Activated CD8-positive, alpha-beta T cell treated with anti-CD3 and anti-CD28 coated beads for 36 hours (primary cell): ENCODE data around the gene ITGA2B. TPM values are rescaled to one million over a fixed set of nuclear protein-coding genes. Genes with fewer than 3 reads are reported as not detected.

Source experiments
- ATAC-seq: fragments of 200-7000 bp; cut with Tn5 transposase; one replicate; pipeline ENCODE4 v1.10.0; 2021; ENCODE audit warnings: mild to moderate bottlenecking, moderate library complexity
- CTCF ChIA-PET: fragments of 350-600 bp; sonication (Branson Sonifier 250); formaldehyde crosslinking; loops from one replicate; lab custom pipeline; 2021; ENCODE audit warnings: antibody characterized with exemption; lab: Charles Lee
- POLR2A ChIA-PET: fragments of 350-600 bp; sonication (Branson Sonifier 250); formaldehyde crosslinking; loops from one replicate; lab custom pipeline; 2021; ENCODE audit warnings: antibody characterized with exemption; lab: Charles Lee
- DNase-seq: peaks from one replicate; pipeline ENCODE4 v3.0.0-alpha.2; 2020
- H3K27ac Mint-ChIP-seq: one replicate; pipeline ENCODE4 v1.8.0; 2021; ENCODE audit warnings: mild to moderate bottlenecking, mixed read lengths
- H3K27me3 Mint-ChIP-seq: one replicate; pipeline ENCODE4 v1.8.0; 2021; ENCODE audit warnings: mixed read lengths
- H3K36me3 Mint-ChIP-seq: one replicate; pipeline ENCODE4 v1.8.0; 2021; ENCODE audit warnings: low read depth, mixed read lengths
- H3K4me1 Mint-ChIP-seq: one replicate; pipeline ENCODE4 v1.8.0; 2021; ENCODE audit warnings: low read depth, mixed read lengths
- H3K4me3 Mint-ChIP-seq: one replicate; pipeline ENCODE4 v1.8.0; 2021; ENCODE audit warnings: mild to moderate bottlenecking, moderate library complexity, mixed read lengths
- H3K9me3 Mint-ChIP-seq: one replicate; pipeline ENCODE4 v1.8.0; 2021; ENCODE audit warnings: mixed read lengths
- intact Hi-C: fragments of 100-400 bp; cut with micrococcal nuclease; formaldehyde crosslinking; loops from one replicate; pipeline ENCODE4 v1.10.0; 2022
- total RNA-seq, 2 experiments: library from RNA; stranded (reverse); gene quantifications; one replicate each; pipeline ENCODE4 v1.2.3, GENCODE V29; 2021
- TF ChIP-seq, protein P1 (sequence below): fragments of 200-600 bp; IDR thresholded peaks from one replicate; pipeline ENCODE4 v1.8.0; 2022; ENCODE audit warnings: antibody characterized with exemption, mild to moderate bottlenecking

Gene ITGA2B
- total RNA-seq, 2 experiments from 2014 or later: 1.1 to 1.7 TPM

DNA sequence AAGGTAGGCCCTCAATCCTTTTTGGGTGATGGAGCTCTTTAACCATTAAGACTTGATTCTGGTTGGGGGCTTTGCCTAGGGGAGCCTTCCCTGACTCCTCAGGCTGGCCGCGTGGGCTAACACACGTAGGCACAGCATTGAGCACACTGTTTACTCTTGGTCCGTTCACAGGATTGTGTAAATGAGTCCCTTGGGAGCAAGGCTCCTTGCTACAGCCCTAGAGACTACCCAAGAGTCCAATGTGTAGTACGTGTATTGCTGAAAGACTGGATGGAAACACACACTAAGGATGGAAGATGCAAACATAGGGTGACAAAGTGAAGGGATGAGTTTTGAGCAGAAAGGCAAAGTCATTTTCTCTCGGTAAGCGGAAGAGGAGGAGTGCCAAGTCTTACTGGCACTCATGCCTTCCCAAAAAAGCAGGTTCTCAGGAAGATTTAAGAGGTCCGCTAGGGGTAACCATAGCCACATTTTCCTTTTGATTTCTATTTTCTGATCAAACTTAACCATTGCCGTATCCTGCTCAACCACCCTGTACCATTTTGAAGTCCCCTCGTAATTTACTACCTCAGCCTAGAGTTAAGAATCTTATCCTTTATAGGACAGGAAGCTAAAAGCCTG lies 911 bp upstream of the ITGA2B start:
- no peaks in the 10 kb centered on the region for H3K9me3 Mint-ChIP-seq
- no peaks in the 10 kb centered on the region for H3K36me3 Mint-ChIP-seq
- DNase-seq (no peak), ATAC-seq (no peak)
- POLR2A ChIA-PET: no interaction called here
- no peak overlapping the region for H3K4me3 Mint-ChIP-seq
- CTCF ChIA-PET: no interaction called here
- no peak overlapping the region for H3K27ac Mint-ChIP-seq
- peaks cover 14% of the 10 kb centered on the region for H3K4me1 Mint-ChIP-seq
- intact Hi-C loops: no loop called here
- TF ChIP-seq, protein P1, sequence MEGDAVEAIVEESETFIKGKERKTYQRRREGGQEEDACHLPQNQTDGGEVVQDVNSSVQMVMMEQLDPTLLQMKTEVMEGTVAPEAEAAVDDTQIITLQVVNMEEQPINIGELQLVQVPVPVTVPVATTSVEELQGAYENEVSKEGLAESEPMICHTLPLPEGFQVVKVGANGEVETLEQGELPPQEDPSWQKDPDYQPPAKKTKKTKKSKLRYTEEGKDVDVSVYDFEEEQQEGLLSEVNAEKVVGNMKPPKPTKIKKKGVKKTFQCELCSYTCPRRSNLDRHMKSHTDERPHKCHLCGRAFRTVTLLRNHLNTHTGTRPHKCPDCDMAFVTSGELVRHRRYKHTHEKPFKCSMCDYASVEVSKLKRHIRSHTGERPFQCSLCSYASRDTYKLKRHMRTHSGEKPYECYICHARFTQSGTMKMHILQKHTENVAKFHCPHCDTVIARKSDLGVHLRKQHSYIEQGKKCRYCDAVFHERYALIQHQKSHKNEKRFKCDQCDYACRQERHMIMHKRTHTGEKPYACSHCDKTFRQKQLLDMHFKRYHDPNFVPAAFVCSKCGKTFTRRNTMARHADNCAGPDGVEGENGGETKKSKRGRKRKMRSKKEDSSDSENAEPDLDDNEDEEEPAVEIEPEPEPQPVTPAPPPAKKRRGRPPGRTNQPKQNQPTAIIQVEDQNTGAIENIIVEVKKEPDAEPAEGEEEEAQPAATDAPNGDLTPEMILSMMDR: no peak
- H3K27me3 Mint-ChIP-seq: peaks cover 11% of the 10 kb centered on the region

DNA sequence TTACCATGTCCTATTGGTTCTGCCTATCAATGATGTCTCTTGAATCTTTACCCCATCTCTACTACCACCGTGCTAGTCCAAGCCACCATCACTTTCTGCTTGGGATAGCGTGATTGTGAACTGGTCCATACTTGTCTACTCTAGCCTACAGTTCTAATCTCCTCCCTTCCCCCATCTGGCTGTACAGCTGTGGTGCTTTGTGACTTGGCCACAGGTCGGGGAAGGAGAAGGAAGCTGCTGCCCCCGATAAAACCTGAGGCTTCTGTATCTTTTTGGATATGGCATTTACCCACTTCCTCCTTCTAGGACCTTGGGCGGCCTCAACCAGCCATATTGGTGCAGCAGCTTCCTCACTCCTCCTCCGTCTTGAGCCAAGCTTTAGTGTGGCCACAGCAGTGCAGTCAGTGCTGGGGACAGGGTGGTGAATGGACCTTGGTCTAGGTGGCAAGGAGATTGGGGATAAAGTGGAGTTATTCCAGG lies 314 bp upstream of the ITGA2B start:
- no peaks in the 10 kb centered on the region for H3K36me3 Mint-ChIP-seq
- TF ChIP-seq, protein P1: no peak
- peaks cover 13% of the 10 kb centered on the region for H3K27me3 Mint-ChIP-seq
- no peak for ATAC-seq
- no peak for DNase-seq
- ChIA-PET CTCF (no interaction called here), POLR2A (no interaction called here)
- intact Hi-C loops: no loop called here
- no peaks in the 10 kb centered on the region for H3K9me3 Mint-ChIP-seq
- H3K4me1 Mint-ChIP-seq: peaks cover 16% of the 10 kb centered on the region
- no peak overlapping the region for H3K27ac Mint-ChIP-seq
- no peak overlapping the region for H3K4me3 Mint-ChIP-seq

DNA sequence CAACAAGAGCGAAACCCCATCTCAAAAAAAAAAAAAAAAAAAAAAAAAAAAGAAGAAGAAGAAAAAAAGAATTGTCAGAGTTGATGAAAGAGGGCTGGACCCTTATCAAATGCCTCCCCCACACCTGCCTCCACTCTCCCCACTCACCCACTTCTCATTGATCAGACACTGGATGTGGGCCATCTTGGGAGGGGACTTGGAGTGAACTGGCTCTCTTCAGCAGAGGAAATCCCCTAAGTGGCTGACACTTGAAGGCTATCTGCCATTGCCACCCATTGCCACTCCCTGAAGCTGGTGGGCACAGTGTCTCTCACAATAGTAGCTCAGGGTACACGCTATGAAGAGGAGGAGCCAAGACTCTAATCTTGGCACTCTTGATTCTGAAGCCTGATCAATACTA lies 1.6 kb downstream of the ITGA2B start:
- DNase-seq (no peak), ATAC-seq (no peak)
- no peaks in the 10 kb centered on the region for H3K36me3 Mint-ChIP-seq
- no peak overlapping the region for H3K27ac Mint-ChIP-seq
- intact Hi-C loops: no loop called here
- CTCF ChIA-PET: interaction anchor here (1.4 kb wide), 1 partner anchor 37 kb away, joined by 3 read pairs; no protein-coding TSS in a partner anchor
- POLR2A ChIA-PET: interaction anchor here (0.8 to 1.7 kb wide), 2 partner anchors 25 to 108 kb away, joined by 3 to 6 read pairs; partner anchors contain the start of gene FAM171A2
- peaks cover 11% of the 10 kb centered on the region for H3K4me1 Mint-ChIP-seq
- no peaks in the 10 kb centered on the region for H3K9me3 Mint-ChIP-seq
- H3K4me3 Mint-ChIP-seq: no peak overlapping the region
- TF ChIP-seq, protein P1: no peak
- H3K27me3 Mint-ChIP-seq: peaks cover 21% of the 10 kb centered on the region

DNA sequence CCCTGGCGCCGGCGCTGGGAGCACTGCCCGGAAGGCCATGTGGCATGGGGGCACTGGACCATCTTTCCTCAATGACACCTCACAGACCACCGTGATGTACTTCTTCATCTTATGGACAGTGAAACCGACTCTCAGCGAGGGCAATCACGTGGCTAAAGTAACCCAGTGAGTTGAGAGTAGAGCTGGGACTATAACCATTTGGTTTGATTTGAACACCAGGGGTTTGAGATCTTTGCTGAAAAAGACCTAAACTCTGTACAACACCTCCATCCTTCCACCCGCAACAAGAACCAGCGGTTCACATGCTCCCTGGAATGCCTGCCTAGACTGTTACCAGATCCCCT lies 3.3 kb downstream of the ITGA2B start:
- DNase-seq: no peak
- Mint-ChIP-seq H3K27ac (no peak overlapping the region), H3K27me3 (peaks cover 21% of the 10 kb centered on the region), H3K4me1 (peaks cover 11% of the 10 kb centered on the region), H3K36me3 (no peaks in the 10 kb centered on the region), H3K4me3 (peak overlapping the region; percentile 71), H3K9me3 (no peaks in the 10 kb centered on the region)
- ChIA-PET POLR2A (interaction anchor here (1.2 kb wide), 1 partner anchor 9 kb away, joined by 5 read pairs; no protein-coding TSS in a partner anchor), CTCF (interaction anchor here (1.3 to 2.5 kb wide), 4 partner anchors 10 to 147 kb away, joined by 3 to 13 read pairs (median 4); no protein-coding TSS in a partner anchor)
- ATAC-seq: no peak
- TF ChIP-seq, protein P1: no peak
- intact Hi-C loops: no loop called here
